Spleen (tissue), 11 donors: ENCODE results near the gene TNFSF10. TPM values are rescaled to one million over a fixed set of nuclear protein-coding genes. Genes with fewer than 3 reads are reported as not detected.

Experiments used
- DNase-seq: peaks from one replicate; pipeline ENCODE4 v3.0.0-alpha.2; 2020
- H3K27ac ChIP-seq, 8 donors: fragments of 200-600 bp; sonication (generic) in 7 of 8; 1 replicate in 4 of 8; 2 replicates in 4 of 8; pipeline versions ENCODE4 v1.5.0 to v1.8.0; 2016 to 2021; ENCODE audit warnings: inconsistent platforms in 4 of 8, mild to moderate bottlenecking in 4 of 8, moderate library complexity in 1 of 8
- H3K27me3 ChIP-seq, 7 donors: fragments of 200-600 bp; sonication (generic) in 6 of 7; replicated peaks in 1 of 7; 1 replicate in 4 of 7; 2 replicates in 3 of 7; pipeline versions ENCODE4 v1.5.0 to v1.8.0; 2016 to 2021; ENCODE audit warnings: inconsistent platforms in 3 of 7, mild to moderate bottlenecking in 1 of 7
- H3K36me3 ChIP-seq, 6 donors: fragments of 200-600 bp; sonication (generic) in 5 of 6; 1 replicate in 4 of 6; 2 replicates in 2 of 6; pipeline versions ENCODE4 v1.5.0 to v1.8.0; 2016 to 2021; ENCODE audit warnings: inconsistent platforms in 2 of 6
- H3K4me1 ChIP-seq, 6 donors: fragments of 200-600 bp; sonication (generic) in 5 of 6; 1 replicate in 3 of 6; 2 replicates in 3 of 6; pipeline versions ENCODE4 v1.5.0 to v1.8.0; 2016 to 2021; ENCODE audit warnings: inconsistent platforms in 3 of 6
- H3K4me3 ChIP-seq, 8 donors: fragments of 200-600 bp; sonication (generic) in 7 of 8; 1 replicate in 4 of 8; 2 replicates in 4 of 8; pipeline versions ENCODE4 v1.5.0 to v1.8.0; 2016 to 2021; ENCODE audit warnings: inconsistent platforms in 4 of 8, mild to moderate bottlenecking in 4 of 8, moderate library complexity in 2 of 8
- H3K9me3 ChIP-seq, 8 donors: fragments of 200-600 bp; sonication (generic) in 7 of 8; 1 replicate in 4 of 8; 2 replicates in 4 of 8; pipeline versions ENCODE4 v1.5.0 to v1.8.0; 2016 to 2021; ENCODE audit warnings: inconsistent platforms in 4 of 8
- POLR2A ChIP-seq, 3 donors: fragments of 450-650 bp; IDR thresholded peaks; one replicate each; pipeline ENCODE4 v1.5.1; 2017; ENCODE audit warnings: antibody characterized with exemption in 3 of 3, mild to moderate bottlenecking in 1 of 3
- POLR2AphosphoS5 ChIP-seq, 3 donors: sonication (generic); formaldehyde crosslinking; IDR thresholded peaks; one replicate each; pipeline ENCODE4 v1.5.1; 2017; ENCODE audit warnings: antibody characterized with exemption in 3 of 3
- WGBS, 5 donors: extraction: QIAGEN DNeasy Blood & Tissue Kit in 3 of 5; methylation state at CpG; one replicate each; pipeline versions ENCODE4 v1.1.5 to v1.1.7; 2013 to 2018; 5-methylcytosine and 5-hydroxymethylcytosine counted together
- intact Hi-C: fragments of 100-400 bp; cut with DNase I; formaldehyde crosslinking; loops from one replicate; pipeline ENCODE4 v1.15.0; 2023; ENCODE audit warnings: low total_unique reads
- polyA plus RNA-seq, 3 donors: library from polyadenylated mRNA; stranded (reverse); fragments of 200-250 nt; gene quantifications; one replicate each; pipeline ENCODE4 v1.2.1, GENCODE V29; 2013
- total RNA-seq, 7 donors: library from RNA; depleted of rRNA in 3 of 7; stranded (reverse); fragments of >200 nt in 3 of 7; fragmentation: NEBNext Ultra II Directional in 4 of 7; extraction: Animal tissue kit (Norgen Biotek cat#: 25700) in 4 of 7; gene quantifications; one replicate each; pipeline versions ENCODE4 v1.1.0 to v1.2.1, GENCODE V29; 2016 to 2021
- TF ChIP-seq, protein P1 (sequence below), 11 experiments: fragments of 200-600 bp in 7 of 11; fragments of 450-650 bp in 4 of 11; sonication (generic) in 4 of 11; IDR thresholded peaks in 8 of 11; conservative IDR thresholded peaks in 3 of 11; 1 replicate in 7 of 11; 2 replicates in 4 of 11; pipeline versions ENCODE4 v1.4.0 to v1.8.0; 2016 to 2021; ENCODE audit warnings: antibody characterized with exemption in 11 of 11, inconsistent platforms in 4 of 11, mild to moderate bottlenecking in 1 of 11
- donor health status: healthy with polysubstance abuse.
- donor health status: DM: no; HTN: no; CAD: no; lungs with moderate emphysema.
- donor health status: DM: no; HTN: no; CAD: no.
- donor health status: Bipolar disorder and iron deficiency.
- donor health status: healthy.
- donor health status: DM: no; HTN: no; CAD: no.
- donor health status: DM: yes; HTN: yes; CAD: no.

The TNFSF10 gene
- total and polyA plus RNA-seq, 10 donors, result 19.5 to 156 (median 87.4) TPM

DNA sequence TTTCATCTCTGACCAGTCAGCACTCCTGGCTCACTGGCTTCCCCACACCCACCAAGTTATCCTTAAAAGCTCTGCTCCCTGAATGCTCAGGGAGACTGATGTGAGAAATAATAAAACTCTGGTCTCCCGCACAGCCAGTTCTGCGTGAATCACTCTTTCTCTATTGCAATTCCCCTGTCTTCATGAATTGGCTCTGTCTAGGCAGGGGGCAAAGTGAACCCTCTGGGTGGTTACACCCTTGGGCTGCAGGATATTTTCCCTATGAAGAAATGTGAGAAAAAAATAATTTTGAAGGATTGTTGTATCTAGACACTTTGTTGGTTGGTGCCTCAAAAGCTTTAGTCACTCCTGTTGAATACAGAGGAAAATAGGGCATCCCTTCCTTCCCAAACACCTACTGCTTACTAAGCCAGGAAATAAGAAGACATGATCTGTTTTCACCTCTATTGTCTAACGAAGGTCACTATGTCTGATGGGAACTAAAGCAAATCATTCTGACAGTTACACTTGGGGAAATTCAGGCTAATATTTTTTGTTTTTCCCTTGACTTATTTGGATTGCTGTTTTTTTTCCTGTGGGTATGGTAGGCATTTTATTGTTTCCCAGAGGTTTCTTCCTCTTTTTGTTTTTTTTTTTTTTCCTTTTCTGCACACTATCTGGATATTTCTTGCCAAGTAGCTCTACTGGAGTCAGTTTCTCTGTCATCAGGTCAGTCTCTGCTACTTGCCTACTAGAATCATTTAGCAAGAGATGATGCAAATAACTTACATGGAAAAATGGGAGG is 15.3 kb upstream of the TNFSF10 start:
- Histone ChIP-seq H3K4me3 (no peak overlapping the region), H3K27ac (peak overlapping the region in 7 of 8 donors; percentile 37 to 71 (median 56)), H3K4me1 (peaks cover 0 to 47% (median 25%) of the 10 kb centered on the region in 6 donors), H3K9me3 (no peaks in the 10 kb centered on the region), H3K36me3 (no peaks in the 10 kb centered on the region), H3K27me3 (no peaks in the 10 kb centered on the region)
- TF ChIP-seq, protein P1, sequence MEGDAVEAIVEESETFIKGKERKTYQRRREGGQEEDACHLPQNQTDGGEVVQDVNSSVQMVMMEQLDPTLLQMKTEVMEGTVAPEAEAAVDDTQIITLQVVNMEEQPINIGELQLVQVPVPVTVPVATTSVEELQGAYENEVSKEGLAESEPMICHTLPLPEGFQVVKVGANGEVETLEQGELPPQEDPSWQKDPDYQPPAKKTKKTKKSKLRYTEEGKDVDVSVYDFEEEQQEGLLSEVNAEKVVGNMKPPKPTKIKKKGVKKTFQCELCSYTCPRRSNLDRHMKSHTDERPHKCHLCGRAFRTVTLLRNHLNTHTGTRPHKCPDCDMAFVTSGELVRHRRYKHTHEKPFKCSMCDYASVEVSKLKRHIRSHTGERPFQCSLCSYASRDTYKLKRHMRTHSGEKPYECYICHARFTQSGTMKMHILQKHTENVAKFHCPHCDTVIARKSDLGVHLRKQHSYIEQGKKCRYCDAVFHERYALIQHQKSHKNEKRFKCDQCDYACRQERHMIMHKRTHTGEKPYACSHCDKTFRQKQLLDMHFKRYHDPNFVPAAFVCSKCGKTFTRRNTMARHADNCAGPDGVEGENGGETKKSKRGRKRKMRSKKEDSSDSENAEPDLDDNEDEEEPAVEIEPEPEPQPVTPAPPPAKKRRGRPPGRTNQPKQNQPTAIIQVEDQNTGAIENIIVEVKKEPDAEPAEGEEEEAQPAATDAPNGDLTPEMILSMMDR (IDR thresholded peaks at IDR 0.05 in 8 of 11, conservative IDR thresholded peaks at IDR 0.05 in 3 of 11), result no peak
- TF ChIP-seq POLR2AphosphoS5 (IDR thresholded peaks at IDR 0.05) (no peak), POLR2A (IDR thresholded peaks at IDR 0.05) (no peak)
- DNase-seq, result no peak
- WGBS, 5 donors, result 67 to 81% (median 73%) methylated on average over 3 of the region's 3 CpGs
- intact Hi-C loops, result no loop called here

DNA sequence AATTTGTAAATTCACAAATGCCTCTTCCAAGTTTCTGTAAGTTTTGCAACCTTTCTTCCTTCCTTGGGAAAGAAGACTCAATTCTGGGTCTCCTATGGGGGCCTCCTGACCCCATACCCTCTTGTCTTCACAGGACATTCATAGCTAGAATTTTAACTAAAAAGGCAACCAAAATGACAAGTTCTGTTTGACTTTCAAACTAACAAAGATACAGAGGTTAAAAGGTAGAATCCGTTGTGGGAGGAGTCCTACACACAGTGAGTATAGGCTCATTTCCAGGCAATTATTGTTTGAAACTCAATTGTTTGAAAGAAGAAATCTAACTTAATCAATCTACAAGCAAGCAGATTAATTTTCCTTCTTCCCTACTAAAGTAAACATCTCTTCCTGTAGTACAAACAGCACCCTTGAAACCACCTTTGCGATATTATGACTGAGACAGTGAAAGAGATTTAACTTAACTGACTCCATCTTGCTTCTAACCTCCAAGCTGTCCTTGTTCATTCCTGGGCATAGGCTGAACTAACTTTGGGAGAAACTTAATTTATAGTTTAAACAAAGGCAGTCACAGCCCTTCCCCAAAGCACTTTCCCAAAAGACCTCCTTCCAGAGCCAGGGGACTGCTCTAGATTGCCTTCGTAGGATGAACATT is 14.4 kb upstream of the TNFSF10 start:
- intact Hi-C loops, result no loop called here
- no peak for DNase-seq
- Histone ChIP-seq H3K4me1 (peaks cover 0 to 42% (median 25%) of the 10 kb centered on the region in 6 donors), H3K9me3 (no peaks in the 10 kb centered on the region), H3K27ac (peak overlapping the region in 5 of 8 donors; percentile 38 to 71 (median 51)), H3K4me3 (no peak overlapping the region), H3K36me3 (no peaks in the 10 kb centered on the region), H3K27me3 (no peaks in the 10 kb centered on the region)
- 70 to 82% (median 73%) methylated on average over 3 of the region's 3 CpGs for WGBS, 5 donors
- TF ChIP-seq POLR2A (IDR thresholded peaks at IDR 0.05) (no peak), POLR2AphosphoS5 (IDR thresholded peaks at IDR 0.05) (no peak)
- TF ChIP-seq, protein P1 (IDR thresholded peaks at IDR 0.05 in 8 of 11, conservative IDR thresholded peaks at IDR 0.05 in 3 of 11), result no peak

DNA sequence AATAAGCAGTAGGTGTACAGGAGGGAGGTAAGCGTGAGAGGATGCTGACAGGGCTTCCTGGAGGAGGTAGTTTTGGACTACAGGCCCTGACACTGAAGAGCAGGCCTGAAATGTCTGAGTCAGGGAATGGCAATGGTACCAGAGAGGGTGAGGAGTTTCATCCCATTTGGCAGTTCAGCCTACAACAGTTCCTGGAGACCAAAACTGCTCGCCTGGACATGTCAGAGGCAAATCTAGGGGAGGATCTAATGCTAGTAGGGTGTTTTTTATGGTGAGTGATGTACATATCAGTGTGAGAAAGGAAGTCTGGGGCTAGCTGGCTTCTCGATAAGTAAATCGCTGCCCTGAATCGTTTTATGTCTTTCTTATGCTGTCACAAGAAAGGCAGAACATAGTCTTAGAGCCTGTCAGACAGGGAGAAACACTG is 13.8 kb upstream of the TNFSF10 start:
- no peak for DNase-seq
- intact Hi-C loops, result no loop called here
- Histone ChIP-seq H3K9me3 (no peaks in the 10 kb centered on the region), H3K4me3 (no peak overlapping the region), H3K36me3 (no peaks in the 10 kb centered on the region), H3K27ac (peak overlapping the region in 4 of 8 donors; percentile 11 to 71 (median 50)), H3K4me1 (peaks cover 0 to 36% (median 25%) of the 10 kb centered on the region in 6 donors), H3K27me3 (no peaks in the 10 kb centered on the region)
- TF ChIP-seq POLR2AphosphoS5 (IDR thresholded peaks at IDR 0.05), result no peak
- TF ChIP-seq, protein P1 (IDR thresholded peaks at IDR 0.05 in 8 of 11, conservative IDR thresholded peaks at IDR 0.05 in 3 of 11), result no peak
- no peak for TF ChIP-seq POLR2A (IDR thresholded peaks at IDR 0.05)
- 48 to 61% (median 51%) methylated on average over 5 of the region's 5 CpGs for WGBS, 5 donors

DNA sequence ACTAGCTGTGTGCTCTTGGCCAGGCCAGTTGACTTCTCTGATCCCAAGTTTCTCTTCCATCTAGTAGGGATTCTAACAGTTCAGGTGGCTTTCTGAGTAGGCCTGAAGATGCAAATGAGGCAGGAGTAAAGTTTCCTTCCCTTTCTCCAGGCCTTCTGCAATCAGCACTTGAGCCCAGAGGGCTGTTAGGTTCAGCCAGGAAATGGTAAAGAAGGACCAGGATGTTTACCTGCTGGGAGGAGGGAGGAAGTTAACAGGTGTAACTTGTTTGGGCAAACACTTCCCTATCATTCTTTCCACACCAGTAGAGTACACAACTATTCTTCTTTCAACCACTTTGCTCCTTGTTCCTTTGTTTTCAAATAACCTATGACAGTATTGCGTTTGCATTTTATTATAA is 13.3 kb upstream of the TNFSF10 start:
- WGBS, 5 donors, result 89 to 100% (median 94%) methylated on average over 1 of the region's 1 CpG
- no peak for TF ChIP-seq POLR2AphosphoS5 (IDR thresholded peaks at IDR 0.05)
- no peak for TF ChIP-seq POLR2A (IDR thresholded peaks at IDR 0.05)
- TF ChIP-seq, protein P1 (IDR thresholded peaks at IDR 0.05 in 8 of 11, conservative IDR thresholded peaks at IDR 0.05 in 3 of 11), result no peak
- no peaks in the 10 kb centered on the region for H3K27me3 ChIP-seq
- peaks cover 0 to 37% (median 24%) of the 10 kb centered on the region in 6 donors for H3K4me1 ChIP-seq
- H3K4me3 ChIP-seq, result no peak overlapping the region
- DNase-seq, result no peak
- intact Hi-C loops, result no loop called here
- H3K36me3 ChIP-seq, result no peaks in the 10 kb centered on the region
- H3K27ac ChIP-seq, result peak overlapping the region in 3 of 8 donors; percentile 38 to 71 (median 61)
- H3K9me3 ChIP-seq, result no peaks in the 10 kb centered on the region
